ENCODE results near the gene BRIP1.

BRIP1 gene

GRCh38 chr17:61789872-61790271 lies 73.5 kb downstream of the BRIP1 start:
- TF ChIP-seq CTCF (IDR thresholded peaks at IDR 0.05): no peak
- TF ChIP-seq ZFX (IDR thresholded peaks at IDR 0.05; ENCODE audit: borderline replicate concordance): no peak
- H3K27ac ChIP-seq: no peak overlapping the region

- no peak overlapping the region for H3K27ac ChIP-seq
- TF ChIP-seq ZFX (IDR thresholded peaks at IDR 0.05; ENCODE audit: borderline replicate concordance) (no peak), CTCF (IDR thresholded peaks at IDR 0.05) (no peak)
Observed at GRCh38 chr17:61786088-61786487, 77.2 kb downstream of the BRIP1 start.

GRCh38 chr17:61784510-61784909 lies 78.8 kb downstream of the BRIP1 start:
- TF ChIP-seq ZFX (IDR thresholded peaks at IDR 0.05; ENCODE audit: borderline replicate concordance): no peak
- TF ChIP-seq CTCF (IDR thresholded peaks at IDR 0.05): no peak
- no peak overlapping the region for H3K27ac ChIP-seq

GRCh38 chr17:61783556-61784304 lies 79.6 kb downstream of the BRIP1 start:
- H3K27ac ChIP-seq: no peak overlapping the region
- TF ChIP-seq ZFX (IDR thresholded peaks at IDR 0.05; ENCODE audit: borderline replicate concordance) (no peak), CTCF (IDR thresholded peaks at IDR 0.05) (no peak)

- no peak overlapping the region for H3K27ac ChIP-seq
Observed at GRCh38 chr17:61783120-61783519, 80.2 kb downstream of the BRIP1 start.

GRCh38 chr17:61782683-61783082 lies 80.6 kb downstream of the BRIP1 start:
- no peak overlapping the region for H3K27ac ChIP-seq
- TF ChIP-seq ZFX (IDR thresholded peaks at IDR 0.05; ENCODE audit: borderline replicate concordance): no peak
- TF ChIP-seq CTCF (IDR thresholded peaks at IDR 0.05): no peak

More at GRCh38 chr17:61783120-61783519, 80.2 kb downstream of the BRIP1 start:
- TF ChIP-seq CTCF (IDR thresholded peaks at IDR 0.05): no peak
- no peak for TF ChIP-seq ZFX (IDR thresholded peaks at IDR 0.05; ENCODE audit: borderline replicate concordance)

GRCh38 chr17:61775364-61775763 lies 88.0 kb downstream of the BRIP1 start:
- TF ChIP-seq ZFX (IDR thresholded peaks at IDR 0.05; ENCODE audit: borderline replicate concordance) (no peak), CTCF (IDR thresholded peaks at IDR 0.05) (no peak)
- H3K27ac ChIP-seq: no peak overlapping the region
